ENCODE data around the gene PTPRJ.

DNA sequence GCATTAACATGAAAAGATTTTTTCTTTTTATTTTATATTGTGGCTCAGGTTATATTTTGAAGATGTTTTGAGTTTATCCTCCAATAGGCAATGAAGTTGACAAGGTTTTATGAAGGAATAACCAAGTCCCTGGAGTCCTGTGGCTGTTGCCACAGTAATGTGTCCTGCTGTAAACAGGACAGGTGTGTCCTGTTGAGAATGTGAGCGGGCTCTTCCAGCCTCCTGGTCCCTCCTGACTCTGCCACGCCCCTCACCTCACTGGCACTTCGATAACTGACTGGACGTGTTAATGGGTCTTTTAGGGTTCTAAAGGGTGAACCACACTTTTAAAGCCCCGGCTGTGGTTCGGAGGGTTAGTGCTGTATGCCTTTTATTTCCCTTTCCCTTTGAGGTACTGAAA, 188.5 kb downstream of the PTPRJ start:
- TF ChIP-seq, protein P1, sequence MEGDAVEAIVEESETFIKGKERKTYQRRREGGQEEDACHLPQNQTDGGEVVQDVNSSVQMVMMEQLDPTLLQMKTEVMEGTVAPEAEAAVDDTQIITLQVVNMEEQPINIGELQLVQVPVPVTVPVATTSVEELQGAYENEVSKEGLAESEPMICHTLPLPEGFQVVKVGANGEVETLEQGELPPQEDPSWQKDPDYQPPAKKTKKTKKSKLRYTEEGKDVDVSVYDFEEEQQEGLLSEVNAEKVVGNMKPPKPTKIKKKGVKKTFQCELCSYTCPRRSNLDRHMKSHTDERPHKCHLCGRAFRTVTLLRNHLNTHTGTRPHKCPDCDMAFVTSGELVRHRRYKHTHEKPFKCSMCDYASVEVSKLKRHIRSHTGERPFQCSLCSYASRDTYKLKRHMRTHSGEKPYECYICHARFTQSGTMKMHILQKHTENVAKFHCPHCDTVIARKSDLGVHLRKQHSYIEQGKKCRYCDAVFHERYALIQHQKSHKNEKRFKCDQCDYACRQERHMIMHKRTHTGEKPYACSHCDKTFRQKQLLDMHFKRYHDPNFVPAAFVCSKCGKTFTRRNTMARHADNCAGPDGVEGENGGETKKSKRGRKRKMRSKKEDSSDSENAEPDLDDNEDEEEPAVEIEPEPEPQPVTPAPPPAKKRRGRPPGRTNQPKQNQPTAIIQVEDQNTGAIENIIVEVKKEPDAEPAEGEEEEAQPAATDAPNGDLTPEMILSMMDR (IDR thresholded peaks at IDR 0.05): no peak
- TF ChIP-seq EZH2 (IDR thresholded peaks at IDR 0.05; ENCODE audit: borderline replicate concordance, insufficient read depth, low read depth, low read length, poor library complexity, severe bottlenecking): no peak
